ENCODE measurements around the gene LRRC75A. TPM values are rescaled to one million over a fixed set of nuclear protein-coding genes. Genes with fewer than 3 reads are reported as not detected.
"Not testable (repeated sequence)": the region's sequence is repeated elsewhere in the genome, so short reads cannot be mapped to it uniquely, and the experiment has no call there.

Gene LRRC75A
- total RNA-seq, 1 donor from 2014 or later: 7.9 TPM

DNA sequence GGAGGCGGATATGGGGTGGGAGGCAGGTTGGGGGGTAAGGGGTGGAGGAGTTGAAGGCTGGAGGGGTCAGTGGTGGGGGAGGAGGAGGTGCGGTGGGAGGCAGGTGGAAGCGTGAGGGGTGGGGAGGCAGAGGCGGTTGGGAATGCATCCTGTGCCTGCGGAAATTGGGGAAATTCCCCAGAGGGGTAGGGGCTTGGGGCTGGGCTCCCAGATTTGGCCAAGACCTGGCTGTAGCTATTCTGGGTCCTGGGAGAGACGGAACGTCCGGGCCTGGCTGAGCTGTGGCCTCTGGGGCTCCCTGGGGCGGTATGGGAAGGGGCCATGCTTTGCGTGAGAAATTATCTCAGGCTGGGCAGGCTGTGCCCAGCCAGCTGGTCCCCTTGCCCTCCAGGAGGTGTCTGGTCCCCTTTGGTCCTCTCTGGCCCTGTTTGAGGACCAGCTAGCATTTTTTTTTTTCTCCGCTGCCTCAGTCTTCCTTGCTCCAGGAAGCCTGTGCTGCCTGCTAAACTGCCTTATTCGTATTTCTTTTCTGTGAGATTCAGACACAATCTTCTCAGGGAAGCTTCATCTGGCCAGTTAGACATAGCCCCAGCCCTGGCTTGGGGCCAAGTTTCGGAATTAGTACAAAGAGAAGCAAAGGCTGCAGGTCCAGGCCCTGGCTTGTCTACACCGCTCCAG is 83.9 kb downstream of the LRRC75A start:
- DNase-seq (ENCODE audit: low spot score): peak; percentile 87

DNA sequence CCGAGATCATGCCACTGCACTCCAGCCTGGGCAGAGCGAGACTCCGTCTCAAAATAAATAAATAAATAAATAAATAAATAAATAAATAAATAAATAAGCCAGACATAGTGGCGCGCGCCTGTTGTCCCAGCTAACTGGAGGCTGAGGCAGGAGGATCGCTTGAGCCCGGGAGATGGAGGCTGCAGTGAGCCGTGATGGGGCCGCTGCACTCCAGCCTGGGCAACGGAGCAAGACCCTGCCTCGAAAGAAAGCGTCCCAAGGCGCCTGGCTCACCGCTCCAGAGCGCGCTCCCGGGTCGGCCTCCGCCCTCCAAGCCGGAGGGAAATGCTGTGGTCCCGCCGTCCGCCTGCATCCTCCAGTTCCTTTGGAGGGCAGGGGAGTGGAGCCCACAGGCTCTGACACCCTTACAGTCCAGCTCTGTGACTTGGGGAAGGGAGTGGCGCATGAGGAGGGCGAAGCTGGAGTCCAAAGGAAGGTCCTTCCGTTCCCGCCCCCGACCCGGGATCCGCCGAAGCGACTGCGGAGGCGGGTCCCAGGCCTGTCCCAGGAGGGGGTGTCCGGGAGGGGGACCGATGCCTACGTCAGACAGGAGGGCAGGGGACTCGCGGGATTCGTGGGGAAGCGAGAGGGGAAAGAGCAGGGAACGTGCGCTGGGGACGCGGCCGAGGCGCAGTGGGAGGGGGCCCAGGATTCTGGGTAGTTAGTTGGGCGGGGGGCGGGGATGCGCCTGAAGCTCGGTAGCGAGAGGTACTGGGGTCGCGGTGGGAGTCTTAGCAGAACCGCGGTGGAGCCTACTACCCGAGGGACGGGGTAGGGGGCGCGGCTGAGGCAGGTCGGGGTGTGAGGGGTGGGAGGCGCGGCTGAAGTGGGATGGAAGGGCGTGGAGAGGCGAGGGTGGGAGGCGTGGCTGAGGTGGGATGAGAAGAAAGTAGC is 85.0 kb downstream of the LRRC75A start:
- peak; percentile 73 for DNase-seq (ENCODE audit: low spot score)

DNA sequence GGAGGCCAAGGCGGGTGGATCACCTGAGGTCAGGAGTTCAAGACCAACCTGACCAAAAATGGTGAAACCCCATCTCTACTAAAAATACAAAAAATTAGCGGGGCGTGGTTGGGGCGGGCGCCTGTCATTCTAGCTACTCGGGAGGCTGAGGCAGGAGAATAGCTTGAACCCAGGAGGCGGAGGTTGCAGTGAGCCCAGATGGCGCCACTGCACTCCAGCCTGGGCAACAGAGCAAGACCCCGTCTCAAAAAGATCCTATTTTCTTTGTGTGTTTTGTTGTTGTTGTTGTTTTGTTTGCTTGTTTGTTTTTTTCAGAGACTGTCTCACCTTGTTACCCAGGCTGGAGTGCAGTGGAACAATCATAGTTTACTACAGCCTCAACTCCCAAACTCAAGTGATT is 88.1 kb downstream of the LRRC75A start:
- DNase-seq (ENCODE audit: low spot score): not testable (repeated sequence)

DNA sequence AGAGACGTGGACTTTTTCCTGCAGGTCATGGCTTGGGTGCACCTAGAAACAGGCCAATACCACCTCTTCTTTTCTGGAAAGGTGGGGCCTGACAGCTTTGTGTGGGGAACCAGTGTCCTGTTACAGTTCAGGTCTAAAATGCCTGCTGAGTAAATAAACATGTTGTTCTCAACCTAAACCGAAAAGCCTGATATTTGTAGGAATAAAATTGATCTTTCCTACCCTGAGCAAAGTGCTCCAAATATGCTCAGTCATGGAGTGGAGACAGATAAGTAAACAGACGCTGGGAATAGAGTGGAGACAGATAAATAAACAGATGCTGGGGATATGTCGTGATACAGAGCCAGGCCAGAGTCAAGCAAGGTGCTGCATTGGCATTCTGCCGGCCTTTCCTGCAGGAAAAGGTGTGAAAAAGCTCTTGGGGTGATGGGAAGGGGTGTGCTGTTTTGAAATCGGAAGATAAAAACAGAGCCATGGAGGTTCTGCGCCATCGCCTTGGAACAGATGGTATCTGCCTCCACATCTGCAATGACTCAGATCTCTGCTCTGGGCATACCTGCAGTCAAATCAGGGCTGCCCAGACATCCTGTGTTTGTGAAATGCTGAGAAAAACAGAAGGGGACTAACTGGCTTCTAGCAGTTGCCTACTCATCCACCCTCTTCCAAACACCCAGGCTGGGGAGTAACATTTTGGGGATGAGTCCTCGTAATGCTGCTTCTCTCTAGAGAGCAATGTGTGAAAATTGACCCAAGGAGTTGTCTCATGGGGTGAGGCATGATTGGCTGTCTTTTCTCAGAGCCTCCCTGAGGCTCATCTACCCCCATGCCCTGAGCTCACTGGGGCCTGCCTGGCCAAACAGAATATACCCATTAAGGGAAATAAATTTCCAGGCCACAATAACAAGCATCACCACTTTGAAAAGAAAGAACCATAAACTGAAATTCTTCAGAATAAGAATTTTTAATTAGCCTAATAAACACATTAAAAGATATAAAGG is 93.4 kb downstream of the LRRC75A start:
- DNase-seq (ENCODE audit: low spot score): peak; percentile 45

DNA sequence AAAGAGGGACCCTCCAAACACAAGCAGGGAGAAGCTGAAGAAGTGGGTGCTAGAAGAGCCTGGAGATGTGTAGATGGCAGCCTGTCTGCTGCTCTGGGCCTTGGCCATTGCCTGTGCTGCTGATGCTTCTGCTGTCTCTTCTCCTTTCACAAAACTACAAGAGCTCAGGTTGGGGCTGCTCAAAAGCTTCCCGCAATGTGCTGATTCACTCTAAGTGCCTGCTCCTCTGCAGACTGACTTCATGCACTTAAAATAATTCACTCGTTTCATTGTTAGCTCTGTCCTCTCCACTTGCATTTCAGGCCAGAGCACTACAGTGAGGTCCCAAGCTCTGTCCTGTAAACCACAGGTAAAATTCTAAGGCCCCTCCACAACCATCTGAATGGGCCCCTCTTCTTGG is 95.3 kb downstream of the LRRC75A start:
- peak; percentile 63 for DNase-seq (ENCODE audit: low spot score)

DNA sequence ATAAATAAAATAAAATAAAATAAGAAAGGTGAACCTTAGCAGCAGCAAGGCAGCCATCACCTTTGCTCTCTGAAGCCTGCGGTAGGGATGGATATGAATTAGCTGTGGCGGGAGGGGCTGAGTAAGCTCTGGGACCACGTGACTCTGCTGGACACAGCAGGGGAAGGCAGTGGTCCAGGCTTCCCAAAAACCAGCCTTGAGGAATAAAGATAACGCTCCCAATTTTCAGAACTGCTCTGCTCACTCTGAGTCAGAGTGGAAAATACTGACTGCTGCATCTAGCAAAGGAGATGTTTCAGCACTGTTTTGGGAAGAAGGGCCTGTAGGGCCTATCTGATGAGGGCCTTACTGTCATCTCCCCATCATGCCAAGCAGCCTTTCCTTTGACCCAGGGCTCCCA is 96.1 kb downstream of the LRRC75A start:
- DNase-seq (ENCODE audit: low spot score): peak; percentile 87

DNA sequence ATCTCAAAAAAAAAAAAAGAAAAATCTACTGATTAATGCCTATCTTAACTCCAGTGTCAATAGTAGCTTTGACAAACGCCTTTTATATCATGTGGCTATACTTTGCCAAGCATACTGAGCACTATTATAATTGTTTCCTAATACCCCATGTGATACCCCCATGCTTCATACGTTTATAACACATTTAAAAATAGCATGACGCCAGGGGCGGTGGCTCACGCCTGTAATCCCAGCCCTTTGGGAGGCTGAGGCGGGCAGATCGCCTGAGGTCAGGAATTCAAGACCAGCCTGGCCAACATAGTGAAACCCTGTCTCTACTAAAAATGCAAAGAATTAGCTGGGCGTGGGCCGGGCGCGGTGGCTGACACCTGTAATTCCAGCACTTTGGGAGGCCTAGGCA is 99.5 kb downstream of the LRRC75A start:
- DNase-seq (ENCODE audit: low spot score): not testable (repeated sequence)

Other genes starting within 250 kb of the LRRC75A start
- gene CENPV, start 138.7 kb downstream of the LRRC75A start, total RNA-seq (ENCODE audit: insufficient read depth, low replicate concordance): 23.6 TPM
- 1,366 TPM for gene UBB, start 111.1 kb downstream of the LRRC75A start, total RNA-seq (ENCODE audit: insufficient read depth, low replicate concordance)
- gene TRPV2, start 76.6 kb downstream of the LRRC75A start, total RNA-seq (ENCODE audit: insufficient read depth, low replicate concordance): 22.9 TPM
- 12.8 TPM for gene ZNF287, start 77.0 kb upstream of the LRRC75A start, total RNA-seq (ENCODE audit: insufficient read depth, low replicate concordance)
- gene ZNF624, start 161.7 kb upstream of the LRRC75A start, total RNA-seq (ENCODE audit: insufficient read depth, low replicate concordance): 16.9 TPM
- 20.9 TPM for gene CCDC144A, start 198.0 kb upstream of the LRRC75A start, total RNA-seq (ENCODE audit: insufficient read depth, low replicate concordance)